ENCODE results near the gene CMTM2.

The CMTM2 gene

GRCh38 chr16:66637806-66638205 lies 58.5 kb downstream of the CMTM2 start:
- no peak for DNase-seq
